ENCODE results near the gene QRICH1.
A peak's percentile ranks its signal among the peaks of the same experiment; 100 is the strongest.

QRICH1 gene, protein sequence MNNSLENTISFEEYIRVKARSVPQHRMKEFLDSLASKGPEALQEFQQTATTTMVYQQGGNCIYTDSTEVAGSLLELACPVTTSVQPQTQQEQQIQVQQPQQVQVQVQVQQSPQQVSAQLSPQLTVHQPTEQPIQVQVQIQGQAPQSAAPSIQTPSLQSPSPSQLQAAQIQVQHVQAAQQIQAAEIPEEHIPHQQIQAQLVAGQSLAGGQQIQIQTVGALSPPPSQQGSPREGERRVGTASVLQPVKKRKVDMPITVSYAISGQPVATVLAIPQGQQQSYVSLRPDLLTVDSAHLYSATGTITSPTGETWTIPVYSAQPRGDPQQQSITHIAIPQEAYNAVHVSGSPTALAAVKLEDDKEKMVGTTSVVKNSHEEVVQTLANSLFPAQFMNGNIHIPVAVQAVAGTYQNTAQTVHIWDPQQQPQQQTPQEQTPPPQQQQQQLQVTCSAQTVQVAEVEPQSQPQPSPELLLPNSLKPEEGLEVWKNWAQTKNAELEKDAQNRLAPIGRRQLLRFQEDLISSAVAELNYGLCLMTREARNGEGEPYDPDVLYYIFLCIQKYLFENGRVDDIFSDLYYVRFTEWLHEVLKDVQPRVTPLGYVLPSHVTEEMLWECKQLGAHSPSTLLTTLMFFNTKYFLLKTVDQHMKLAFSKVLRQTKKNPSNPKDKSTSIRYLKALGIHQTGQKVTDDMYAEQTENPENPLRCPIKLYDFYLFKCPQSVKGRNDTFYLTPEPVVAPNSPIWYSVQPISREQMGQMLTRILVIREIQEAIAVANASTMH

DNA sequence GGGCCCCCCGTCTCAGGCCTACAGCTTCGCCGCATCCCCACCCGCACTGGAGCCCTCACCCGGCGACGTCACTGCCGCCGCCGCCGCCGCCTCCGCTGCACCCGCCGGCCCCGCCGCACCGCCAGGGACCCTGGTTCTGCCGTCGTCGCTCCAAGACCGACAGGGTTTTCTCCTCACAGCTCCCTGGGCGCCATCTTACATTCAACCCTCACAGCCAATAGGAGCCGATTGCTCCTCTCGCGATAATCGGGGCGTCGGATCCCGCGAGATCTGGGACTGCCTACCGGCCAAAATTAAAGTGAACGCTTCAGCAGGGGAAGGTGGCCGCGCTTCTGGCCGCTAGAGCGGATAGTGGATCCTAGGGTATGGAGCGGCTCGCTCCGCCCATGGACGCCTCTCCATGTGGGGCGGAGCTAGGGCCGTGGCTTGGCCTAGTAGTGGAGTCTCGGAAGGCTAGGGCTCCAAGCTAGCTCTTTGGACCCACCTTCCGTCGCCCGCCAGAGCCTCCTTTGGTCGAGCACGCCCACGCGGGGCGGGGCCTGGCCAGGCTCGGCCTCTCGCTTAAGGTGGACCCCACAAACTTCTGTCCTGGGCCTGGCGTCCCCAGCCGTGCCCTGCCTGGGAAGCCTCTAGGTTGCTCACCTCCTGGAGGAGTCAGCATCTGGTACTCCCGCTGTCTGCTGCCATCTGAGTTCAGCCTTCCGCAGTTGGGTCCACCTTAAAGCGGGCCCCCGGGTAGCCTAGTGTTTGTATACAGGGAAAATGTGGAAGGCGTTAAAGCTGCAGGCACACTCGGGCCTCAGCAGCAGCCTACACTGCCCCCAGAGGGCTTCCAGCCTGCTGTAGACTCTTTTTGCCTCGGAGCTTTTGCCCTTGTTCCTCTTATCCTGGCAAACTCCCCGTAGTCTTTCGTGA, at the start of gene QRICH1:
TSS of gene QRICH1 (minus strand) at position 219 of the 915 bp plus-strand sequence. CDS start 17,054 bp downstream, outside the sequence.
- peak; percentile 95 for DNase-seq (ENCODE audit: low read depth, low spot score)

DNA sequence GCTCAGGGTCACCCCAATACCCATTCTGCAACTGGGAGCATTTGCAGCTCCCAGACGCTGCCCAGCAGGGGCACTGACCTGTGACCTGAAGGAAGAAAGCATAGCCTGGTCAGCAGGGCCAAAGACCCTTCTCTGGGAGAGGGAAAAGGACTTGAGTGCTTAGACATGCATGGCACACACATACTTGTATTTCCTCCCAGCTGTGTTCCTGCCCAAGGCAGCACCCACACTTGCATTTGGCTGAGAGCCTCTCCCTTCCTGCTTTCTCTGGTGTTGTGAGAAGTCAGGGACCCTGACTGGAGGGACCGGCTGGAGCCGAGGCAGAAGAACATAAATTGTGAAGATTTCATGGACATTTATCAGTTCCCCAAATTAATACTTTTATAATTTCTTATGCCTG, 46.2 kb upstream of the QRICH1 start:
- no peak for DNase-seq (ENCODE audit: low read depth, low spot score)

DNA sequence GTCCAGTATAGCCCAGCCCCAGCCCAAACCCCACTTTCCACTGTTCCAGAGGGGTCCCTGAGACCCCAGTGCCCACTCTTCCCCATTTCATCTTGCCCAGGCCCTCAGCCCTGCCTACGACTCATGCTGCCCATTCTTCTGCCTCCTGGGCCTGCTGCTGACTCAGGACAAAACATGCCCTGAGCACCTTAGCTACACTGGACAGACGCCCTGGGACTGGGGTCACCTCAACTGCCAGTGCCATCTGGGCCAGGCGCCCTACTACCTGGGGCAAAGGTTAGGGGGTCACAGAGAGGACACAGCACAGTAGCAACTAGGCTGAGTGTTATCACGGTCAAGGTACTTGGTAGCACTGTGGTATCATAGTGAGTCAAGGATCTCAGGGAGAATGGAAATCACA, 41.6 kb upstream of the QRICH1 start:
- DNase-seq (ENCODE audit: low read depth, low spot score): no peak

DNA sequence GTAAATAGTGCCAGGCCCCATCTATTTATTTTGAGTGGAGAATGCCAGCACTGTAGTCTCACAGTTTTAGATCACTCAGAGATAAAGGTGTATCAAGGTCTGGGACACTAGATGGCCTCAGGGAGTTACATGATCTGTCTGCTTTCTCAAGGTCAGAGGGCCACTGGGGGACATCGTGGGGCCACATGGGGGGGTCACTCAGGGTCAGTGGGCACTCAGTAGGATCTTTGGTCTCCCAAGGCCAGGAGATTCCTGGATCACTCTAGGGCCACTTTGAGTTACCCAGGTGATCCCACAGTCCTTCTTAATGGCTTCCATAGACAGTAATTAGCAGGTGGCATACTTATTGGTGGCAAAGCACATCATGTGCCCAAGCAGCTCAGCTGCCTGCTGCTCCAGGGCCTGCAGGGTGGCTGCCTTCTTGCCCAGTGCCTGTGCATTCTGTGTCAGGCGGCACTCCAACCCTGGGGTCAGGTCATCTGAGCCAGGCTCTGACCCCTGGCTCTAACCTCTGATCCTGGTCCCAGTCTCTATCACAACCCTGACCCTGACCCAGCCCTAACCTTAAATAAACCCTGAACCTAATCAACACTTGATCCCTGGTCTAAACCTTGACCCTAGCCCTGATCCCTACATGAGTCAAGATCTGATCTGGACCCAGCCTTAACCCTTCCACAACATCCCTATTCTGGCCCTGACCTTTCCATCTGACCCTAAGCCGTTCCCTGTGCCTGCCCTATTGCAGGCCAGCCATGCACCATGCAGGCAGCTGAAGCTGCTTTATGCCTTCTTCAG, 40.8 kb upstream of the QRICH1 start:
- DNase-seq (ENCODE audit: low read depth, low spot score): no peak

DNA sequence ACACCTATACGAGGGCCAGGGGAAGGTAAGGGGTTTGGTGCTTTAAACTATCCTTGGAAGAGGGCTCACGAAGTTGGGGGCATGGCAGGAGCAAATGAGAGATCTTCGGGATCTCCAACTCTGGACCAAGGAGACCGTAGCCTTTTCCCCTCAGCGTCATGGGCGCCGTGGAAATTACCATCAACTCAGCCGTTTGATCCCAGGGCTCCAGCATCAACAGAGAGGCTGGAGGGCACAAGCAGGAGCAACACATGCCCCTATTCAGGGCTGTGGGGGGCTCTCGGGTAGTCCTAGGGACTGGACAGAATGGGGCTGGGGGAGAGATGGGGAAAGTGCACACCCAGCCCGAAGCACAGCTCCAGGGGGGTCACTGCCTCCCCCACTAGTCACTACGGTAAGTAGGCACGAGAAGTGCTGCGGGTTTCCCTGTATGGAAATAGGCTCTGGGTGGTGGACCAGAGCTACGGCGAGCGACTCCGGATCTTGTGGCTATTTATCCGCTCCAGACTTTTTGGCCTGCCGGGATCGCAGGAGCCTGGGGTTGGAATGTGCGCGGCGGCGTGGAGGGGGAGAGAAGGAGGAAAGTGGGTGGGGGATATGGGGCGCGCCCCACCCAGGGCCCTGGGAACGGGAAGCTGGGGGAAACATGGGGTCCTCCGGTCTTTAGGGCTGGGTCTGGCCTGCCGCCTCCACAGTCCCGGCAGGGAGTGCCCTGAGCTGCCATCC, 39.5 kb upstream of the QRICH1 start:
- DNase-seq (ENCODE audit: low read depth, low spot score): peak; percentile 70

DNA sequence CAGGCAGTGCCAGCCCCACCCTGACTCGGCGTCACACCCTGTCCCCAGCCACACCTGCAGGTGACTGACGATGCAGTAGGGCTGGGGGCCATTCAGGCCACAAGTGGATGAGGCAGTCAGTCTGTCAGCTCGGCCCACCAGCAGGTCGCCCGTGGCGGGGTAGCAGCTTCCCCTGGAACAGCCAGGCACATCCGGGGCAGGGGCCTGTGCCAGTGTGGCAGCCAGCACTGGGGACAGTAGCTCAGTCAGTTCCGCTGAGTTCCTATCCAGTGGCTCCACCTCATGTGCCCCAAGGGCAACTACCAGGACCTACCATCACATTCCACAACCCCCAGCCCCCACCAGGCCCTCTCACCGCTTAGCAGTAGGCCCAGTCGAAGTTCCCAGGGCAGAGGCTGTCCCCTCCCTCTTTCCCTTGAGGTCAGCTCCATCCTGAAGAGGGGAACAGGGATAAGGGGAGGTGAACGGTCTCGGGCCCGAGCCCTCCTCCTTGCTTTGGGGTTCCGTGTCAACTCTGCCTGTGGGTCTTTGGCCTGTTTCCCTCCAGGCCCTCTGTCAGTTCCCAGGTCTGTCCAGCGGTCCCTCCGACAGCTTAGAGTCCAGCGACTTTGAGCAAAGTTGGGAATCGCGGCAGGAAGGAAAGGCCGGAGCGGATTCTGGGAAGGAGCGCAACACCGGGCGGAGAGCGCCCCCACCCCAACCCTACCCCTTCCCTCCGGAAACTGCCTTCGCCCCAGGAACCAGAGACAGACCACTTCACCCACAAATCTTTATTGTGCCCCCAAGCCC, 38.8 kb upstream of the QRICH1 start, which contains the start of gene LAMB2:
TSS of gene LAMB2 (minus strand) at position 614 of the 789 bp plus-strand sequence. CDS start at position 431, 183 bp downstream.
- DNase-seq (ENCODE audit: low read depth, low spot score): no peak

DNA sequence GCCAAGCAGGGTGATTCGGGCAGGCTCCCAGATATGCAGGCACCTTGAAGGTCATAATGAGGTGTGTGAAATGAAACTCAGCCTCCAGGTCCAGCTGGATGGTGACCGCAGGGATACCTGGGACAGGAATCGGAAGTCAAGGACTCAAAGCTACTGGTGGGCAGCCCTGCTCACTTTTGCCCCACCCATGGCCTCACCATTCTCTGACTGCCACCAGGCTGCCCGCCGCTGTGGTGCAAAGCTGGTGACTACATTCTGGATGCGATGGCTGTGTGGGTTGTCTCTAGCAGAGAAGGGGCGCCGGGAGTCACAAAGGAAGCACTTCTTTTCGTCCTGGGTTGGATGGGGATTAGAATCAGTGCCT, 38.2 kb upstream of the QRICH1 start:
- no peak for DNase-seq (ENCODE audit: low read depth, low spot score)

DNA sequence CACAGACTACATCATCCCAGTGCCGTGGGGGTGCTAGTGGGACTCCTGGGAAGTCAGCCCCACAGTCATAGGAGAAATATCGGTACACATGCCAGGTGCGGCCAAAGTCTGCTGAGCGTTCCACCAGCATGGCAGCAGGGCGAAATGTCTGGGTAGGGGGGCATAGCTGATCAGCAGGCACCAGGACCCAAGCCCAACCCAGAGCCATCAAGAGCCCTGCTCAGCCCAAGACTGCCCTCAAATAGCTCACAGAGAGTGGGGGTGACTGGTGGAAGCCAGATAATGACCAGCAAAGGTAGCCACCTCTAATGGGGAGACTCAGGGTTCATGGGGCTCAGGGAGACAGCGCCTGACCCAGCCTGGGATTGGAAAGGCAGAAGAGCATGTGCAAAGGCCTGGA, 37.7 kb upstream of the QRICH1 start:
- DNase-seq (ENCODE audit: low read depth, low spot score): no peak

DNA sequence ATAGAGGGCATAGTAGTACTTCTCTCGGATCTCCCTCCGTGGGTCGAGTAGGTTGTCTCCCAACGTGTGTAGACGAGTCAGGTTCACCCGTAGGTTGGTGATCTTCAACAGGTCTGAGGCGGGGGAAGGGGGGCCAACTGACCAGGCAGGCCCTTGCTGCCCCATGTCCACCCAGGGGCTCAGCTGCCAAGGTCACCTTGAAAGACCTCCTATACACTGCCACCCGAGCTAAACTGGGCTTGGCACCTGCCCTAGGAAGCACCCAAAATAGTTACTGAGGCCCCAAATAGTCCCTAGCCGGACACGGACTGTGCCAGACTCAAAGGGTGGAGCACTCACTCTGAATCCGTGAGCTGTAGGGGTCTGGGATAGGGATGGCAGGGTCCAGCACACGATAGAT, 37.2 kb upstream of the QRICH1 start:
- no peak for DNase-seq (ENCODE audit: low read depth, low spot score)

DNA sequence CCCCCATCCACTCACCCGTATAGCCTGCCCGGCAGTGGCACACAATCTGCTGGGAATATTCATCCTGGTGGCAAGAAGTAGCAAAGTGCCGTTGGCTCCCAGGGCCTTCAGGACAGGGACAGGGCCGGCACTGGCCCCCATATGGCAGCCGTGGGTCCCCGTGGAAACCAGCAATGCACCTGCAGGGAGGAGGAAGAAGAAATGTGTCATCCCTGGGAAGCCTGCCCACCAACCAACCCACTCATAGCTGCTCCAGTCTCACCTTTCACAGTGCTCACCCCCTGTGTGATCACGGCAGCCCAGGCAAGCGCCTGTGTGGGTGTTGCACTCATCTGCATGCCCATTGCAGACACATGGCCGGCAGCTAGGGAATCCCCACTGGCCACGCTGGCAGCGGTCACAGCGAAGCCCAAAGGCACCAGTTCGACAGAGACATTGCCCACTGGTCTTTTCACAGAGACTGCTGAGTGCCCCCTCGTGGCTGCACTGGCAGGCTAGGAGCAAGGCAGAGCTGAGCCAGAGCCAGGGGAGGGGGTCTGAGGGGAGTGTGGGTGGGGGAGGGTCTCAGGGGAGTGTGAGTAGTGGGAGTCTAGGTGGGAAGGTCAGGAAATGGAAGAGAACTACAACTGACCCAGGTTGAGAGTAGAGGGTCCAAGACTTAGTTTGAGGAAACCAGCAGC, 31.3 kb upstream of the QRICH1 start:
- DNase-seq (ENCODE audit: low read depth, low spot score): no peak

DNA sequence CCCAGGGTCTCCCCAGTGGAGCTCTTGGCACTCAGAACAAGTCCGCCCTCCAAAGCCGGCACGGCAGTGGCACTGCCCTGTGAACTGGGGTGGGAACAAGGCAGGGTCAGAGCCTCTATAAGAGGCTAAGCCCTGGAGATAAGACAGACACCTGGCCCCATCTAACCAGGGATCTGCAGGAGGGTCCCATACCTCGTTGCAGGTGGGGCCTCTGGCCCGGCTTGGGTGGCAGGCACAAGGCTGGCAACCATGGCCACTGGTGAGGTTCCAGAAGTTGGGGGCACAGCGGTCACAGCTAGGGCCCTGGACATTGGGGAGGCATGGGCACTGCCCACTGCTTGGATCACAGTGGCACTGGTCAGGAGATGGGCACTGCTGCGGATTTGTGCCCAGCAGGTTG, 30.3 kb upstream of the QRICH1 start:
- DNase-seq (ENCODE audit: low read depth, low spot score): no peak

DNA sequence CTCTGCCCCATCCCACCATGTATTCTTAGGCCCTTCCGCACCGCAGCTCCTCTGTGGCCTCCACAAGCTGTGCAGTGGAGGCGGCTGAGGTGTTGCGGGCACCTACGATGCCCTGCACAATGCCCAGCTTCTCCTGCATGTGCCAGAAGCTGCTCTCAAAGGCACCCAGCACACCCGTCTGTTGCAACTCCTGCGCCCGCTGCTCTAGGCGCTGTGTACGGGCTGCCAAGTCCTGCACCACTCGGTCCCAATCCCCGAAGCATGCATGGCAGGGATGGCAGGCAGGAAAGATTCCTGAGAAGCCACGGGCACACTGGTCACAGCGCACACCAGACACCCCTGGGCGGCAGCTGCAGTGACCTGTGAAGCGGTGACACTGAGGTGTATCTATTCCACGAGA, 29.8 kb upstream of the QRICH1 start:
- DNase-seq (ENCODE audit: low read depth, low spot score): no peak

DNA sequence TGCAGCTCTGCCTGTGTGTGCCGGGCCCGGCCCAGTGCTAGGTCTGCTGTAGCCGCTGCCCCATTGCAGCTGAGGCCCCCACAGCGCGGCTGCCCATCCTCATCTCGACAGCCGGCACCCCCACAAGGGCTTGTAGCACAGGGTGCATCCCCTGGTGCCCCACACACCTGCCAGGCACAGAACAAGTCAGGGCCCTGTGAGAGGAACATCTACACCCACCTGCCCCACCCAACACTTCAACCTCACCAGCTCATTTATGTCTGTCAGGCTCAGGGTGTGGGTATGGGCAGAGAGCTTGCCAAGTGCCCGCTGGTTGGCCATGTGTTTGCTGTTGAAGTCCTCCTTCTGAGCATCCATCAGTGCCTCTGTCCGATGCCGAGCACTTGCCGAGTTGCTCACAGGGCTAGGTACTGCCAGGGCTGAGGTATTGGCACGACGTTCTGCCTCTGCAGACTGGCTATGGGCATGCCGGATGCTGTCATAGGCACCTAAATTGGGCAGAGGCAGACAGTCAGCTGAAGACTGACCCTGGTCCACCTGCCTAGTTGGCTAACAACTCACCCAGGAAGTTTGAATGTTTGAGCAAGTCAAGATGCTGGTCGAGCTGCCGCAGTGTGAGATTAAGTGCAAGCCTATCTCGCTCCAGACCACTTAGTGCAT, 29.1 kb upstream of the QRICH1 start:
- DNase-seq (ENCODE audit: low read depth, low spot score): no peak

DNA sequence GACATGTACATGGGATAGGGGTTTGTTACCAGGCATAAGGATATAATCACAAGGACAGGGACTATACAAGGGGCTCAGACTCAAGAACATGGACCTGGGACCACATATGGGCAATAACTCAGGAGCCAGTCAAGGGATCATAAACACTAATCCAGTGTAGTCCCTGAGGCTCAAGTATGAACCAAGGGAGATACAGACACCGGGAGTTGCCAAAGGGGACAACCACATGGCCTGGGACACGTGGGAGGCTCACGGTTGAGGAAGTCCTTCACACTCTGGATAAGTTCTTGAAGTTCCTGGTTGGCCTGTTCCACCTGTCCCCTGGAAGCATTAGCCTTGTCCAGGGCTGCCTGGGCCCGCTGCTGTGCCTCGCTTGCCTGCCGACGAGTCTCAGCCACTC, 28.6 kb upstream of the QRICH1 start:
- DNase-seq (ENCODE audit: low read depth, low spot score): no peak

DNA sequence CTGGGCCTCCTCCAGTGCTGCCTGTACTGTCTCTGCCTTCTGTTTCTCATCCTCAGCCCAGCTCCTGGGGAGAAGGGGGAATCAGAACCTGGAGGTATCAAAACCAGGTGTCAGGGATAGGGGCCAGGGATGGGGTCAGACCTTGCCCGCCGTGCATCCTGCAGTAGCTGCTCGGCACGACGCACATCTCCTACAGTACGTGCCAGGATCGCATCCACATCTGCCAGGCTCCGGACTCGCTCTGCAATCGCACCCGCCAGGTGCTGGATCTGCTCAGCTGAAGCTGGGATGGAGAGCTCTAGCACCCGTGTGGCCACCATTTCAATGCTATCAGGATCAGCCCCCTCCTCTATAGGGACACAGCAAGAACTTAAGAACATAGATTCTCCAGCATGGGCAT, 28.2 kb upstream of the QRICH1 start:
- no peak for DNase-seq (ENCODE audit: low read depth, low spot score)

DNA sequence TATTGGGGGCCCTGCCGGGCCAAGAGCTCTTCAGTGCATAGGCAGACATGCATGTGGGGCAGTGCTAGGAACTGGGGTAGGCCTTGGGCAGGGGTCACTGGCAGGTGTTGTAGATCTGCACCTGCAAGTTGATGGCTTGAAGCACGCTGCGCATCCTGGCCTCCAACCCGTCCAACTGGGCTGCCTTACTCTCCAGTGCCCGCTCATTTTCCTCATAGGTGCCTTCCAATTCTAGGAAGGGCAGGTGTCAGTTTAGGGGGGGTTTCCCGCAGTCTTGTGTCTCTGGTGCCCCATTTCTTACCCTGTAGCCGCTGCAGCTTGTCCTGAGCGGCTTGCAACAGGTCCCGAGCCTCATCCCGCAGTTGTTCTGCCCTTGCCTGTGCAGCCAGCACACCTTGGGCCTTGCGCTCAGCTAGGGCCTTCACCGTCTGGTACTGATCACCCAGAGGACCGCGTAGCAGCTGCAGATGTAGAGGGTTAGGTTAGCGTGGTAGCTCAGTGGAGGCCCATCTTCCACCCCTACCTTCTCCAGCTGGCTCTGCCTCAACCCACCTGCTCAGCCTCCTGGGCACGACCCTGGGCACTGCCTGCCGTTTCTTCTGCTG, 27.4 kb upstream of the QRICH1 start:
- no peak for DNase-seq (ENCODE audit: low read depth, low spot score)

DNA sequence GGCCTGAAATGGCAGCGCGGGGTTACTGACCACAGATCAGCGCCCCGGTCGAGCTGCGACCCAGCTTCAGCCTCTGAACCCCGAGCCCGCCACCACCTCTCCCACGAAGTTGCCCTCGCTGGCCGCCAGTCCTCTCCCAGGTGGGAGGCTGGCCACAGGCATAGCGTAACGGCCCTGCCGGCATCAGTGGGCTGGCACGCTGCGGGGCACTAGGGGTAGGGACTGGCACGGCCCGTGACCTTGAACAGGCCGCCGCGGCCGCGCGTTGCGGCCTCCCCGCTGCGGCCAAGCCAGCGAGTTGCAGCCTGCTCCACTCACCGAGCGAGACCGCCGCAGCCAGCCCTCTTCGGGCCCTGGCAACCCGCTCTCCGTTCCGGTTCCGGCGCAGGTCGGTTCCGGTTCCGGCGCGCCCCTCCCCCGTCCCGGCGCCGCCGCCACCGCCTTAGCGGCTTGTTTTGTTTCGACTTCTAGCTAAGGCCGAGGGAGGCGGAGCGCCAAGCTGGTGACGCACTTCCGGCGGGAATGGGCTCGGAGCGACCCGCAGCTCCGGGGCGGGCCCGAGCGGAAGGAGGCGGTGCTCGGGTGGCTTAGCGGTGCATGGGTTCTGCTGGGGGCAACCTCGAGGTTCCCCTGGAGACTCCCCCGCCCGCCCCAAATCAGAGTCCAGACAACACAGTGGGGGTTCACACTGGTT, 26.7 kb upstream of the QRICH1 start, which contains the start of gene USP19:
TSS of gene USP19 (minus strand) at position 386 of the 694 bp plus-strand sequence. CDS start 1,678 bp downstream, outside the sequence.
- peak; percentile 71 for DNase-seq (ENCODE audit: low read depth, low spot score)
